Activated T-cell treated with anti-CD3 and anti-CD28 coated beads, Interleukin-2, amount 50 U/mL, for 48 hours (primary cell): ENCODE results near the gene XIRP2.

ENCODE experiments used
- DNase-seq, 2 experiments: peaks; one replicate each; pipeline ENCODE4 v3.0.0-alpha.2; 2020

Gene XIRP2

GRCh38 chr2:167140767-167141166, 252.5 kb downstream of the XIRP2 start:
- no peak for DNase-seq

- no peak for DNase-seq
Measured at GRCh38 chr2:167142554-167142953, 254.3 kb downstream of the XIRP2 start.

GRCh38 chr2:167144179-167144898, 256.1 kb downstream of the XIRP2 start:
- no peak for DNase-seq

GRCh38 chr2:167147271-167147941, 259.1 kb downstream of the XIRP2 start:
- DNase-seq: no peak

- no peak for DNase-seq
Measured at GRCh38 chr2:167151894-167152293, 263.6 kb downstream of the XIRP2 start.

- DNase-seq: no peak
Measured at GRCh38 chr2:167157523-167157922, 269.2 kb downstream of the XIRP2 start.

GRCh38 chr2:167177196-167177595, 288.9 kb downstream of the XIRP2 start:
- DNase-seq: no peak

- DNase-seq: no peak
Measured at GRCh38 chr2:167181134-167181533, 292.9 kb downstream of the XIRP2 start.

- DNase-seq: no peak
Measured at GRCh38 chr2:167181688-167182087, 293.4 kb downstream of the XIRP2 start.

GRCh38 chr2:167182403-167182802, 294.1 kb downstream of the XIRP2 start:
- DNase-seq: no peak

- DNase-seq: no peak
Measured at GRCh38 chr2:167183931-167184330, 295.7 kb downstream of the XIRP2 start.

GRCh38 chr2:167186465-167186864, 298.2 kb downstream of the XIRP2 start:
- DNase-seq: no peak

GRCh38 chr2:167187049-167187727, 298.9 kb downstream of the XIRP2 start:
- no peak for DNase-seq

GRCh38 chr2:167187978-167188967, 300.0 kb downstream of the XIRP2 start:
- no peak for DNase-seq

GRCh38 chr2:167190053-167190452, 301.8 kb downstream of the XIRP2 start:
- no peak for DNase-seq

GRCh38 chr2:167191588-167191987, 303.3 kb downstream of the XIRP2 start:
- DNase-seq: no peak

GRCh38 chr2:167192833-167193232, 304.6 kb downstream of the XIRP2 start:
- no peak for DNase-seq

- DNase-seq: no peak
Measured at GRCh38 chr2:167196461-167197252, 308.4 kb downstream of the XIRP2 start.

GRCh38 chr2:167198009-167198408, 309.7 kb downstream of the XIRP2 start:
- no peak for DNase-seq

GRCh38 chr2:167198576-167198975, 310.3 kb downstream of the XIRP2 start:
- DNase-seq: no peak

- no peak for DNase-seq
Measured at GRCh38 chr2:167200019-167200418, 311.7 kb downstream of the XIRP2 start.

- DNase-seq: no peak
Measured at GRCh38 chr2:167209784-167210183, 321.5 kb downstream of the XIRP2 start.
